T-helper 9 cell (primary cell): ENCODE measurements around the gene DYNC2I2.
"Not testable (repeated sequence)": the region's sequence is repeated elsewhere in the genome, so short reads cannot be mapped to it uniquely, and the experiment has no call there.

ENCODE experiments used
- DNase-seq: peaks from one replicate; pipeline ENCODE4 v3.0.0-alpha.2; 2020

The DYNC2I2 gene

DNA sequence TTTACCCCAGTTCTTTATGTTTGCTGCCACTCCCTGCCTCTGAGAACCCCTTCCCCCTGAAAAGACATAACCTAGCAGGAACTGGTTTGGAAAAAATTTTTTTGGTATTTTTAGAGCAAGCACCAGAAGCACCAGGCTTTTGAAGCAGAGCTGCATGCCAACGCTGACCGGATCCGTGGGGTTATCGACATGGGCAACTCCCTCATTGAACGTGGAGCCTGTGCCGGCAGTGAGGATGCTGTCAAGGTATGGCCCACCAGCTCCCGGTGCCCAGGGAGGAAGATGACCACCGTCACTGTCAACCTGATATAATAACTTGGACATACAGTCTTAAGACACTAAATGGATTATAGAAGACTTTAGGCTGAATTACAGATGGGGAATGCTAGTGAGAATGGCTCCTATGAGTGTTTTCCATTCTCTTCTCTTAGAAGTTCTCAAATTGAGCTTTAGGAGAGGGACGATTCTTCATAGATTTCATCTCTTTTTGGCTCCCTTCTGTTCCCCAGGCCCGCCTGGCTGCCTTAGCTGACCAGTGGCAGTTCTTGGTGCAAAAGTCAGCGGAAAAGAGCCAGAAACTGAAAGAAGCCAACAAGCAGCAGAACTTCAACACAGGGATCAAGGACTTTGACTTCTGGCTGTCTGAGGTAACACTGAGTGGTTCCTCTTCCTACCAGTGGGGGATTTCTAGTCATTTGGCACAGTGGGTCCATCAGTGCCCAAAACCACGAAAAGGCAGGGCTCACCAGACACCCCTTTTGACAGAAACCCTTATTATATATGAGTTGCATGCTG lies 44.9 kb downstream of the DYNC2I2 start:
- no peak for DNase-seq

DNA sequence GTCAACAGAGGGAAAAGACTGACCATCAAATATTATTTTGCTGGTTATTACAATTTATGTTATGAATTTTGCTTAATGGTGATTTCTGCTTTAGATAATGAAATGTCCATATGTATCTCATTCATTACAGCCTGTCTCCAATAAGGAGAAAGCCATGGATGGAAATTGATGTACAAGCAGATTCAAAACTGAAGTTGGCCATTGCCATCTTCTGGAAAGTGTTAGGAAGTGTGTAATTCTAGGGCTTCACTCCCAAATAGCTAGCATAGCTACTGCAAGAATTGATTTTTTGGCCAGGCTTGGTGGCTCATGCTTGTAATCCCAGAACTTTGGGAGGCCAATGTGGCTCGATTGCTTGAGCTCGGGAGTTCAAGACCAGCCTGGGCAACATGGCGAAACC lies 45.8 kb downstream of the DYNC2I2 start:
- no peak for DNase-seq

DNA sequence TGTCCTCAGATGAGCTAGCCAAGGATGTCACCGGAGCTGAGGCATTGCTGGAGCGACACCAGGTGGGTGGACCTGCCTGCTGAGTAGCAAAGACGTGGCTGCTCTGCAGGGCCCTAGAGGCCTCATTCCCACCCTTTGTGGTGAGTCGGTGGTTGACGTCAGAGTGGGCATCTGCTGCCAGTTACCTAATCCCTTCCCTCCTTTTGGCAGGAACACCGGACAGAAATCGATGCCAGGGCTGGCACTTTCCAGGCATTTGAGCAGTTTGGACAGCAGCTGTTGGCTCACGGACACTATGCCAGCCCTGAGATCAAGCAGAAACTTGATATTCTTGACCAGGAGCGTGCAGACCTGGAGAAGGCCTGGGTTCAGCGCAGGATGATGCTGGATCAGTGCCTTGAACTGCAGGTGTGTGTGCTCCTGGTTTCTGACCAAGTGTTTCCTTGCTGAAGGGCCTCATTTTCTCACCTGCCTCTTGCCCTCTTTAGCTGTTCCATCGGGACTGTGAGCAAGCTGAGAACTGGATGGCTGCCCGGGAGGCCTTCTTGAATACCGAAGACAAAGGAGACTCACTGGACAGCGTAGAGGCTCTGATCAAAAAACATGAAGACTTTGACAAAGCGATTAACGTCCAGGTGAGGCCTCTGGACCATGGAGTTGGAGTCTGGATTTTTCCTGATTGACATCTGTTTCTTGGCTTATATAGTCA lies 48.9 kb downstream of the DYNC2I2 start:
- DNase-seq = no peak

DNA sequence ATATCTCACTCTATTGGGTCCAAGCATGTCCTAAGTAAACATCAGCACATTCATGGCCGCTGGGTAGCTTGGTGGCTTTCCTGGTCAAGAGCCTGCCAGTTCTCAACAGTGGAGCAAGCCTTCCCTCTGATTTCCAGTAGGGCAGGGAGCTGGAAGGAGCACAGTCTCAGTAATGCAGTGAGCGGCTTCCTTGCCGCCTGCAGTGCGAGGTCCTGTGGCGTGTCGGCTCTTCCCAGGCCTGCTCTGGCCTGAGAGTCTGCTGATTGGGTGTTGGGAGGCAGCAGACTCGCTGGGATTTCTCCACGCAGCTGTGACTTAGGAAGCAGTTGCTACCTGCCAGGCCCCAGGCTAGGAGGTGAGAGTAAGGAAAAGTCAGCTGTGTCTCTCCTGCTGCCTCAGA lies 53.0 kb downstream of the DYNC2I2 start:
- no peak for DNase-seq

DNA sequence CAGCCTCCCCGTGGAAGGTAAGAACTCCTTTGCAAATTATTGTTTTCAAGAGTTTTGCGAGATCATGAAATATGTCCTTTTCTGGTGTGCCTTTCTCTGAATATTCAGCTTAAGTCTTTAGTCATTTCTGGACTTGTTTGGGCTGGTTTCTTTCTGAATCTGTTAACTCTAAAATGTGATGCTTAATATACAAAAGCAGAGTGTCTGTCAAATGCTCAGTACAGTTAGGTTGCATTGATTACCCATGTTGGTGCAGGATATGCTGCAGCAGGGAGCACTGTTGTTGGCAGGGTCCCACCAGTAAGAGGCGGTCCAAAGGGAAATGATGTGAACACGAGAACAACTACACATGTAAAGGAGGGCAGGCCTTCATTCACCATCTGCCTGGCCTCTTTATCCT lies 56.5 kb downstream of the DYNC2I2 start:
- no peak for DNase-seq

DNA sequence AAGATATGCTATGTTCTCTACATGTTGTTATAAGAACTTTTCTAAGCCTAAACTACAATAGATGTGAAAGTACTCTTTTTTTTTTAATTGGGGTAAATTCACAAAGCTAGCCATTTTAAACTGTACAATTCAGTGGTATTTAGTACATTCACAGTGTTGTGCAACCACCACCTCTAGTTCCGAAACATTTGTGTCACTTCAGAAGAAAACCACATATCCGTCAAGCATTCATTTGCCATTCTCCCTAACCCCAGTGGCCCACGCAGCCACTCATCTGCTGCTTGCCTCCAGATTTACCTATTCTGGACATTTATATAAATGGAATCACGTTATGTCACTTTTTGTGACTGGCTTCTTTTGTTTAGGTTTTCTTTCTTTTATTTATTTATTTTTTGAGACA lies 61.2 kb downstream of the DYNC2I2 start:
- DNase-seq = no peak

DNA sequence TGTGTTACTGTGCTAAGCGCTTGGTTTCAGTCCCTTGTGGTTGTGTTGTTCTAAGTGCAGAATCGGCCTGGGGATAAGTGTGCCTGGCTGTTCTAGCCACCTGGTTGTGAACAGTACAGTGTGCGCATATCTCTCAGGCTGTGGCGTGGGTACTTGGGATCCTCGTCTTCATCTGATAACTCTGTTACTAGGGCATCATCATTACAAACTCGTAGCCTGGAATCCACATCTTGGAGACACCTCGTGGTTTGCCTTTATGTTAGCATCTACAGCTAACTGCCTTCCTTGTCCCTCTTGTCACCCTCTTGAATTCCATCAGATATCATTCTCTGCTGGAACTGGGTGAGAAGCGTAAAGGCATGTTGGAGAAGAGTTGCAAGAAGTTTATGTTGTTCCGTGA lies 62.8 kb downstream of the DYNC2I2 start:
- DNase-seq = no peak

DNA sequence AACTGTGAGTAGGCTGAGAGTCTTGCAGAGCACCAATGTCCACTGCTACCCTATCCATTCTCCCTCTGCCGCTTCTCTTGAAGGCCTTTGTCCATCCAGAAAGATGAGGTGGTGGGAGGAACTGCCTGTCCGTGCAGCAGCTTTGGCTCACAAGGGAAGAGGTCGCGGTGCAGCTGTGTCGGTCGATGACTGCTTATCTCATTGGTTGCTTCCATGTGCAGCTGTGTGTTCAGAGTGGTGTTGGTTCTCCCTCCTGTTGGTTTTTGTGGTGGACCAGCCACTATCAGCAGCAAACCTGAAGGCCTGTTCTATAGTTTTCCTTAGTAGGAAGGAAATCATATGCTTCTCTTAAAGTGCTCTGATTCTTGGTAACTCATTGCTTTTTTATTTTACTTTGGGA lies 63.6 kb downstream of the DYNC2I2 start:
- no peak for DNase-seq

DNA sequence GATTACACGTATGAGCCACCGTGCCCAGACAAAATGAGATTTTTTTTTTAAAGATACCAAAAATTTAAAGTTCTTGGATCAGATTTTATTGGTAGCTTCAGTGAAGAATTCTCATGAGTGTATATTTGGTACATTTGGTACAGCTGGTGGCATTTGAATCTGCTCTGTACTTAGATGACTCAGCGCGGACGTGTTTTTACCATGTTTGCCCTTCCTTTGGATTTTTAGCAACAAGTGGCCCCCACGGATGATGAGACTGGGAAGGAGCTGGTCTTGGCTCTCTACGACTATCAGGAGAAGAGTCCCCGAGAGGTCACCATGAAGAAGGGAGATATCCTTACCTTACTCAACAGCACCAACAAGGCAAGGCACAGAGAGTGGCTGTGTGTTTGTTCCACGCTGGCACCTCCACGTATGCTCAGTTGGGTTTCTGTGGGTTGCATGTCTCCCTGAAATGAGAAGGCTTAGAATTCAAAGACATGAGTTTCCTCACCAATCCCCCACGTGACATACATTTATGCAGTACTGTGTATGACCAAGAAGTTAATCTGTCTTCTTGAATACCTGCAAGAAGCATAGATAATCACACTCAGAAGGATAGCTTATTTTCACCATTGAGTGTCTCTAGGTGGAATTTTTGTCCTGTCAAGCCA lies 67.9 kb downstream of the DYNC2I2 start:
- no peak for DNase-seq

DNA sequence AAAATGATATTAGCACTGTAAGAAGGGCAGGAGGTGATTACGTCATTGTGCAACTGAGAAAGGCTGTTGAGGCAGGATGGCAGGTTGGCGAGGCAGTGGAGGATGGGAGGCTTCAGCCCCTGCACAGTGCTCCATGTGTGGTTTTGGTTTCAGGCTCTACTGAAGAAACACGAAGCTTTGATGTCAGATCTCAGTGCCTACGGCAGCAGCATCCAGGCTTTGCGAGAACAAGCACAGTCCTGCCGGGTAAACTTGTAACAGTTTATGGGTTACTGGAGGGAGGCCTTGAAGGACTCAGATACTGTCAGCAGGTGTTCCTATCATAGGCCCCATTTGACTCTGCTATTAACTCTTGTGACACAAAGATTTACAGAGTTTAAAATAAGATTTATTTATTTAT lies 69.2 kb downstream of the DYNC2I2 start:
- no peak for DNase-seq

DNA sequence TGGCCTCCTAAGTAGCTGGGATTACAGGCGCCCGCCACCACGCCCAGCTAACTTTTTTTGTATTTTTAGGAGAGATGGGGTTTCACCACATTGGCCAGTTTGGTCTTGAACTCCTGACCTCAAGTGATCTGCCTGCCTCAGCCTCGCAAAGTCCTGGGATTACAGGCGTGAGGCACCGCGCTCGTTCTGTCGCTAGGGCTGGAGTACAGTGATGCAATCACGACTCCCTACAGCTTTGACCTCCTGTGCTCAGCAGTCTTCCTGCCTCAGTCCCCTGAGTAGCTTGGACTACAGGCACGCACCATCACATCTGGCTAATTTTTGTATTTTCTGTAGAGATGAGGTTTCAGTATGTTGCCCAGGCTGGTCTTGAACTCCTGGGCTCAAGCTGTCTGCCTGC lies 69.7 kb downstream of the DYNC2I2 start:
- DNase-seq = not testable (repeated sequence)

DNA sequence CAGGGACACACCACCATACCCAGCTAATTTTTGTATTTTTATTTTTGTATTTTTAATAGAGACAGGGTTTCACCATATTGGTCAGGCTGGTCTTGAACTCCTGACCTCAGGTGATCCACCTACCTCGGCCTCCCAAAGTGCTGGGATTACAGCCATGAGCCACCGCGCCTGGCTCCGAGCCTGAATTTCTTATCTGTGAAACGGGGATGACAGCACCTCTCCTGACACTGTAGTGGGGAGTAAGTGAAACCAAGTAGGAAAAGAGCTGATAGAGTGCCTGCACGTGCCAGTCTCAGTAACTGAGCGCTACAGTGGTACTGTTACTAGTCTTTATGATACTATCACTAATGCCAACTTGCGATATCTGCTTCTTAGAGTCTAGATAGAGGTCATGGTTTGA lies 71.5 kb downstream of the DYNC2I2 start:
- not testable (repeated sequence) for DNase-seq
